ENCODE measurements around the gene FNBP1L. TPM values are rescaled to one million over a fixed set of nuclear protein-coding genes. Genes with fewer than 3 reads are reported as not detected.
A peak's percentile ranks its signal among the peaks of the same experiment; 100 is the strongest.

Gene FNBP1L
- total RNA-seq, 4 donors from 2014 or later, result 68.7 to 86.0 (median 72.9) TPM

DNA sequence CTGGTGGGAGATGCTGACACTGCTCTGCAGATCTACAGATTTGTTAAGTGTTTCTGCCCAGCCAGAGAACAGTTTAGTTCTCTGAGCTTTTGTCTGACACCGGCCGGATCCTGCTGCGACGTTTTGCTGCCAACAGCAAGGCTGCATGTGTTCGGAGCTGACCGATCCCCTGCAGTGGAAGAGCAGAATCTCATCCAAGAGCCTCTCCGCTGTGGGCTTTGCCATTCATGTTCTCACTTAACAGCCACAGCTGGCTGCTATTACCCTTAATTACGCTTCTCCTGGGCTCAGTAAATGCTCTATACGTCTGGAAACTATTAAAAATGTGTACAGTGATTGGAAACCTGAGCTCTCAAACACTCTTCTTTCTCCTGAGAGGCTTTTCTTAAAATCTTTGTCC is 128.4 kb downstream of the FNBP1L start:
- no peaks in the 10 kb centered on the region for H3K27me3 ChIP-seq
- no peaks in the 10 kb centered on the region for H3K9me3 ChIP-seq
- 66 to 75% methylated on average over 9 of the region's 9 CpGs for WGBS, 2 donors
- peaks cover 21 to 30% of the 10 kb centered on the region in 2 donors for H3K4me1 ChIP-seq
- H3K36me3 ChIP-seq, result peaks cover 6 to 14% of the 10 kb centered on the region in 2 donors
- TF ChIP-seq, protein P1, sequence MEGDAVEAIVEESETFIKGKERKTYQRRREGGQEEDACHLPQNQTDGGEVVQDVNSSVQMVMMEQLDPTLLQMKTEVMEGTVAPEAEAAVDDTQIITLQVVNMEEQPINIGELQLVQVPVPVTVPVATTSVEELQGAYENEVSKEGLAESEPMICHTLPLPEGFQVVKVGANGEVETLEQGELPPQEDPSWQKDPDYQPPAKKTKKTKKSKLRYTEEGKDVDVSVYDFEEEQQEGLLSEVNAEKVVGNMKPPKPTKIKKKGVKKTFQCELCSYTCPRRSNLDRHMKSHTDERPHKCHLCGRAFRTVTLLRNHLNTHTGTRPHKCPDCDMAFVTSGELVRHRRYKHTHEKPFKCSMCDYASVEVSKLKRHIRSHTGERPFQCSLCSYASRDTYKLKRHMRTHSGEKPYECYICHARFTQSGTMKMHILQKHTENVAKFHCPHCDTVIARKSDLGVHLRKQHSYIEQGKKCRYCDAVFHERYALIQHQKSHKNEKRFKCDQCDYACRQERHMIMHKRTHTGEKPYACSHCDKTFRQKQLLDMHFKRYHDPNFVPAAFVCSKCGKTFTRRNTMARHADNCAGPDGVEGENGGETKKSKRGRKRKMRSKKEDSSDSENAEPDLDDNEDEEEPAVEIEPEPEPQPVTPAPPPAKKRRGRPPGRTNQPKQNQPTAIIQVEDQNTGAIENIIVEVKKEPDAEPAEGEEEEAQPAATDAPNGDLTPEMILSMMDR (IDR thresholded peaks at IDR 0.05), result no peak
- no peak for TF ChIP-seq POLR2A (IDR thresholded peaks at IDR 0.05)
- intact Hi-C loops (cut with DNase I), result no loop called here
- DNase-seq, result no peak
- H3K27ac ChIP-seq, result peak overlapping the region in 2 of 3 donors; percentile 62 to 85
- no peak overlapping the region for H3K4me3 ChIP-seq (replicated peaks in 1 of 3)

DNA sequence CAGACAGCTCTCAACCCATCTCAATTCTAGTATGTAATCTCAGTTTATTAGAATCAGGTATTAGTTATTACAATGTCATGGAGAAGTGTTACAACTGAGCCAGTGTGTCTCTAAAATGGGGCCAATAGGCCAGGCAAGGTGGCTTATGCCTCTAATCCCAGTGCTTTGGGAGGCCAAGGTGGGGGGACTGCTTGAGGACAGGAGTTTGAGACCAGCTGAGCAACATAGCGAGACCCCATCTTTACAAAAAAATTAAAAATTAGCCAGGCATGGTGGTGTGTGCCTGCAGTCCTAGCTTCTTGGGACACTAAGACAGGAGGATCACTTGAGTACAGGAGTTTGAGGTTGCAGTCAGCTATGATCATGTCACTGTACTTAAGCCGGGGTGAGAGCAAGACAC is 128.8 kb downstream of the FNBP1L start:
- H3K27me3 ChIP-seq, result no peaks in the 10 kb centered on the region
- DNase-seq, result no peak
- peaks cover 7 to 12% of the 10 kb centered on the region in 2 donors for H3K36me3 ChIP-seq
- H3K4me1 ChIP-seq, result peaks cover 21 to 30% of the 10 kb centered on the region in 2 donors
- 89 to 97% methylated on average over 2 of the region's 2 CpGs for WGBS, 2 donors
- peak overlapping the region; percentile 47 to 85 (median 62) for H3K27ac ChIP-seq
- intact Hi-C loops (cut with DNase I), result no loop called here
- no peaks in the 10 kb centered on the region for H3K9me3 ChIP-seq
- no peak overlapping the region for H3K4me3 ChIP-seq (replicated peaks in 1 of 3)
- no peak for TF ChIP-seq POLR2A (IDR thresholded peaks at IDR 0.05)
- TF ChIP-seq, protein P1 (IDR thresholded peaks at IDR 0.05), result no peak

DNA sequence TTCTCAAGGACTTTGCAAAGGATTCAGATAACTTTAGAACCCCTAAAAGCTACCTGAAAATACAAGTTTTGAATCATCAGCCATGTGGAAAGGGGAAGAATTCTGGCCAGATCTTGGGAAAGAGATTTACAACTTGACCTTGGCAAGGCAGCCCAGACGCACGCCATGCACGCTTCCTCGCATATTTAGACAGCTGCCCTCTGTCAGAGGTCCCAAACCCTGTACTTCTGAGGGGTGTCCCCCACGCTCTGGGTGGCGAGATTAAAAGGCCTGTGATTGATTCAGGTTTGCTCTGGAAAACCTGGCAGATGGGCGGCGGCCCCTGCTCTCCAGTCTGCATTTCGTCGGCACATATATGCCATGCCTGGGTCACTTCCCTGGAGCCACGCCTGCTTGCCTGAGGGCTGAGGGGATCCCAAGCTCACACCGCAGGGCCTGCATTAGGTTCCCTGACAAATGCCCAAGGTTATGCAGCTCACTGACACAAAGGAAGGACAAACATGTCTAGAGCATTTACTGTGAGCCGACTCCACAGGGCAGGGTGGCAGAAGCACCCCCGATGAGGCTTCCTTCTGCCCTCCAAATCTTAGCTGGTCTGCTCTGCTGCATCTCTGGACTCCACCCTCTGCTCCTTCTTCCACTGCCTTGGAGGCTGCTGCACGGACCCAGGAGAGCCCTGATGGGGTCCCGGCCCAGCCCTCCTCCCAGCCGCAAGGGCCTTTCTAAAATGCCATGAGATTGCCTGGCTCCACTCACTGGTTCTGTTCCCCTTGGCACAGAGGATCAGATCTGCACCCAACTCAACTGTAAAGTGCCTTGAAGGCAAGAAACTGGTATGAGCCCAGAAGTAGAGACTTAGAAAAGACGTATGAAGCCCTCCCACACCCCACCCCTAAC is 129.9 kb downstream of the FNBP1L start:
- Histone ChIP-seq H3K27ac (peak overlapping the region; percentile 47 to 85 (median 62)), H3K4me3 (replicated peaks in 1 of 3) (no peak overlapping the region), H3K36me3 (peaks cover 16 to 17% of the 10 kb centered on the region in 2 donors), H3K4me1 (peaks cover 21 to 33% of the 10 kb centered on the region in 2 donors), H3K27me3 (no peaks in the 10 kb centered on the region), H3K9me3 (no peaks in the 10 kb centered on the region)
- TF ChIP-seq, protein P1 (IDR thresholded peaks at IDR 0.05), result no peak
- TF ChIP-seq POLR2A (IDR thresholded peaks at IDR 0.05), result no peak
- DNase-seq, result peak; percentile 52 to 67
- intact Hi-C loops (cut with DNase I), result no loop called here
- WGBS, 2 donors, result 65 to 73% methylated on average over 13 to 17 of the region's 18 CpGs

DNA sequence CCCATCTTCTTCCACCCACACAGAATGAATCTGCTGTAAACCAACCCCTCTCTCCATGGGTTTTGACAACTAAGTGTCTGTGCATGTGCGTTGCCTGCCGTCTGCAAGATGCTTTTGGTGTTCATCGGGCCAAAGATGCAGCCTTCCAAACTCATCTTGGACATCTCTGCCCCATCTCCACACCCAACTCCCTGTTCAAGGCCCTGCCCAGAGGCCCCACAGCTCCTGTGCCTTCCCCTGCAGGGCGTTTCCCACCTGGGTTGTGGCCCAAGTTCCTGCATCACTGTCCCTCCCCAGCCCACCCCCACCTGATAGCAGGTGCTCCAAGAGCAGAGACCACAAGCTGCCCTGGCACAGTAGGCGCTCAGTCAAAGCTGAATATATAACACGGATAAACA is 130.5 kb downstream of the FNBP1L start:
- WGBS, 2 donors, result 96 to 97% methylated on average over 6 of the region's 6 CpGs

More for the DNA sequence above, 130.5 kb downstream of the FNBP1L start:
- TF ChIP-seq POLR2A (IDR thresholded peaks at IDR 0.05), result no peak
- TF ChIP-seq, protein P1 (IDR thresholded peaks at IDR 0.05), result no peak
- intact Hi-C loops (cut with DNase I), result no loop called here
- Histone ChIP-seq H3K36me3 (peaks cover 16 to 17% of the 10 kb centered on the region in 2 donors), H3K27me3 (no peaks in the 10 kb centered on the region), H3K27ac (peak overlapping the region in 1 of 3 donors; percentile 85), H3K9me3 (no peaks in the 10 kb centered on the region), H3K4me3 (replicated peaks in 1 of 3) (no peak overlapping the region), H3K4me1 (peaks cover 21 to 40% of the 10 kb centered on the region in 2 donors)
- no peak for DNase-seq
